Stimulated activated CD4-positive, alpha-beta T cell treated with anti-CD3 and anti-CD28 coated beads, Interleukin-1b, Interleukin-23, amount 100 ng/mL, for 1 hour (primary cell): Measurements from ENCODE around the gene C1RL.
"Not testable (repeated sequence)": the region's sequence is repeated elsewhere in the genome, so short reads cannot be mapped to it uniquely, and the experiment has no call there.

Experiments used
- DNase-seq, 2 donors: peaks; one replicate each; pipeline ENCODE4 v3.0.0-alpha.2; 2020; ENCODE audit warnings: low read depth in 2 of 2

C1RL gene

GRCh38 chr12:7061596-7061995 lies 47.4 kb downstream of the C1RL start:
- DNase-seq, result no peak

- DNase-seq, result no peak
Observed at GRCh38 chr12:7061138-7061537, 47.9 kb downstream of the C1RL start.

DNA sequence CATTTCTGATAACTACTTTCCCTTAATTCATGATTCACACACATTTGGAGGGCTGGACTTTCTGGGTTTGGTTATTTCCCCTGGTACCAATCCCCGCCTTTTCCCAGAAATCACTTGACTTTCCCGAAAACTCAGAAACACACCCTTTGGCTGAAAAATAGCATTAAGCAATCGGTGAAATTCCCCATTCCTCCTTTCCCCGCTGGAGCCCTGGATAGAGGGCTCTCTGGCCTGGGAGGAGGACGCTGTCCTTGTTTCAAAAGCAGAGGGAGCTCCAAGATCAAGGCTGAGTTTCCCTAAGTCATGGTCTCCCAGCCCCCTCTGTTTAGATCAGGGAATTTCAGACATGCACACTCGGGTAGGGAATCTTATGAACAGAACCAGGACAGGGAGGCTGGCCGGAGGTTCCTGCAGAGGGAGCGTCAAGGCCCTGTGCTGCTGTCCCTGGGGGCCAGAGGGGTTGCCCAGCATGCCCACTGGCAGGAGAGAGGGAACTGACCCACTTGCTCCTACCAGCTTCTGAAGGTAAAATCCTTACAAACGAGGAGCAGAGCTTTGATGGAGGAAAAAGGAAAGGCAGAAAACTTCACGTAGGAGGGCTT lies 48.6 kb downstream of the C1RL start, which contains the start of gene C1S:
Gene C1S, plus strand, starts transcription at position 366 of the 602 bp plus-strand sequence. CDS start 1,195 bp downstream, outside the sequence.
- no peak for DNase-seq

- DNase-seq, result no peak
Observed at GRCh38 chr12:7059780-7060179, 49.2 kb downstream of the C1RL start.

DNA sequence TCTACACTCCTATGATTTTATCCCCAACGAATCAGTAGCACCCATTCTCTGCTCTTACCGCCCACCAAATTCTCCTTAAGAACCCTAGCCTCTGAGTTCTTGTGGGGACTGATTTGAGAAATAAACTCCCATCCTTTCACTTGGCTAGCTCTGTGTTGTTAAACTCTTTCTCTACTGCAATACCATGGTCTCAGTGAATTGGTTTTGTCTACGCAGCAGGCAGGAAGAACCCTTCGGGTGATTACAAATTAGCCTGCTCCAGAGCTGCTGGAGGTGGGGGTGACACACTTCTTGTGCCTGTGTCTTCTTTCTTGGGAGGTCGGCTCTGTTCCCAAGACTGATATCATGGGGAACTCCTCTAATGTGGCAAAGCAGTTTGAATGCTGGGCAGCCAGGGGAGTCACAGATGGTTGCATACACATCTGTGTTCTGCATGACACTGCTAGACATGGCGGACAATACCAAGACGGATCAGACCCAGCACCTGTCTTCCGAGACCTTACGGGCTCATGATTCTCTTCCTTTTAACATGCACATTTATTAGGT lies 50.1 kb downstream of the C1RL start:
- DNase-seq, result no peak

DNA sequence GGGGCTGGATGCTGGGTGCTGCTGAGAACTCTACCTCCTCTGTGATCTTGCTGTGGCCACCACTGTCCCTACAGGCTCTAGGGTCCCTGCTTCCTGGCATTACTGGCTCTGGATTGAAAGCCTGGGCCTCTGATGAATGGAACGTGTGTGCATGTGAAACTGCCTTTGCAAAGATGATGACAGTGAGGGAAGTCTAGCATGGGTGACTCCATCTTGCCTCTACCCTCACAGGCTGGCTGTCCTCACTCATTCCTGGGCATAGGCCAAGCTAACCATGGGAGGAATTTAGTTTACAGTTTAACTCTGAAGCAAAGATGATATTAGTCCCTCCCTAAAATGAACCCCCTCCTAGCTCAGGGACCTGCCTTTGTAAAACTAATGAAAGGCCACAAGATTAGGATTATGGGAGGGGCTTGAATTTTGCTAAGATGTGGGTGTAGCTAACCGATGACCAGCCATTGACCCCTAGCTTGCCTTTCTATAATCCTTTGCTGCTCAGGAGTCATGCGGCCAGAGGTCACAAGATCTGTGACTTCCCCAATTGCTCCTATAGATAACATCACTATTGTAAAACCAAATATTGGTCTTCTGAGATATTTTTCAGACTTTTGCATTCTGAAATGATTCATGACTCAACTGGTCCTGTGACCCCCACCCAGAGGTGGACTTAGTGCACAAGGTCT lies 50.7 kb downstream of the C1RL start:
- DNase-seq, result no peak

DNA sequence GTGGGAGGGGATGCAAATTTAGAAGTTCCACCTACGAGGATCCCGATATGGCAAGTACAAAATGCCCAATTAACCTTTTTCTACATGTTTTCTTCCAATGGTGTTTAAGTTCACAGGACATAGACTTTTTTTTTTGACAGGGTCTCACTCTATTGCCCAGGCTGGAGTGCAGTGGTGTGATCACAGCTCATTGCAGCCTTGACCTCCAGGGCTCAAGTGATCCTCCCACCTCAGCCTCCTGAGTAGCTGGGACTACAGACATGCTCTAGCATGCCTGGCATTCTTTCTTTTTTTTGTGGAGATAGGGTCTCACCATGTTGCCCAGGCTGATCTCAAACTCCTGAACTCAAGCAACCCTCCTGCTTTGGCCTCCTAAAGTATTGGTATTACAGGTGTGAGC lies 53.3 kb downstream of the C1RL start:
- DNase-seq, result not testable (repeated sequence)

DNA sequence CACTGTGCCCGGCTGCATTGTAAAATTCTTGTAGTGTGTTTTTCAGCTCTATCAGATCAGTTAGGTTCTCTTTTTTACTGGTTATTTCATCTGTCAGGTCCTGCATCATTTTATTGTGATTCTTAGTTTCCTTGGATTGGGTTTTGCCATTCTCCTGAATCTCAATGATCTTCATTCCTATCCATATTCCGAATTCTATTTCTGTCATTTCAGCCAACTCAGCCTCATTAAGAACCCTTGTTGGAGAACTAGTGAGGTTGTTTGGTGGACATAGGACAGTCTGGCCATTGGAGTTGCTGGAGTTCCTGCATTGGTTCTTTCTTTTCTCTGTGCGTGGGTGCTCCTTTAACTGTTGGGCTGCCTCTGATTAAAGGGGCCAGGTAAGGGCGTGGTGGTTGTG lies 54.1 kb downstream of the C1RL start:
- DNase-seq, result no peak

DNA sequence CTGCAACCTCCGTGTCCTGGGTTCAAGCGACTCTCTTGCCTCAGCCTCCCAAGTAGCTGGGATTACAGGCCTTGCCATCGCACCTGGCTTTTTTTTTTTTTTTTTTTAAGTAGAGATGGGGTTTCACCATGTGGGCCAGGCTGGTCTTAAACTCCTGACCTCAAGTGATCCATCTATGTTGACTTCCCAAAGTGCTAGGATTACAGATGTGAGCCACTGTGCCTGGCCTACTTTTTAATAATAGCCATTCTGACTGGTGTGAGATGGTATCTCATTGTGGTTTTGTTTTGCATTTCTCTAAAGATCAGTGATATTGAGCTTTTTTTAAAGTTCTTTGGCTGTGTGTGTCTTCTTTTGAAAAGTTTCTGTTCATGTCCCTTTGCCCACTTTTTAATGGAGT lies 59.0 kb downstream of the C1RL start:
- not testable (repeated sequence) for DNase-seq

DNA sequence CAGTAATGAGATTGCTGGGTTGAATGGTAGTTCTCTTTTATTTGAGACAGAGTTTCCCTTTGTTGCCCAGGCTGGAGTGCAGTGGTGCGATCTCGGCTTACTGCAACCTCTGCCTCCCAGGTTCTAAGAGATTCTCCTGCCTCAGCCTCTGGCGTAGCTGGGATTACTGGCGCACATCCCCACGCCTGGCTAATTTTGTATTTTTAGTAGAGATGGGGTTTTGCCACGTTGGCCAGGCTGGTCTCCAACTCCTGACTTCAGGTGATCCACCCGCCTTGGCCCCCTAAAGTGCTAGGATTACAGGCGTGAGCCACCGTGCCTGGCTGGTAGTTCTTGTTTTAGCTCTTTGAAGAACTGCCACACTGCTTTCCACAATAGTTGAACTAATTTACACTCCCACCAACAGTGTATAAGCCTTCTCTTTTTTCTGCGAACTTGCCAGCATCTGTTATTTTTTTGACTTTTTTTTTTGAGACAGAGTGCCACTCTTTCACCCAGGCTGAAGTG lies 59.5 kb downstream of the C1RL start:
- DNase-seq, result not testable (repeated sequence)

DNA sequence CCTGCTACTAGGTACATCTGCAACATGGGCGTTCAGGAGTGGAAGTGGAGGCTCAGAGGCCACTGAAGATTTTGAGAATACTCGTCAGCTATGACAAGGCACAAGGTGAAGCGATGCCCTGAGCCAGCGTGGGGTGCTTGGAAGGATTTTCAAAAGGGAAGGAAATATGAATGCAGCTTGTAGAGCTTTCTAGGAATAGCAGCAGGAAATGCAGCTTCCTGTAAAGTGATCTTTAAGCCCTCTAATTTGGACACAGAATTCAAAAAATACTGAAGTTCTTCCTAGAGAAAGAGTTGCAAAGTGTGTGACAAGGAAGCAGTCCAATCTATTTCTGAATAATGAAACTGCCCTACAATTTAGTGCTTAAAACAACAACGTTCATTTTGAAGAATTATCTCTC lies 61.7 kb downstream of the C1RL start:
- DNase-seq, result no peak

- no peak for DNase-seq
Observed at GRCh38 chr12:7046383-7047105, 62.5 kb downstream of the C1RL start.

DNA sequence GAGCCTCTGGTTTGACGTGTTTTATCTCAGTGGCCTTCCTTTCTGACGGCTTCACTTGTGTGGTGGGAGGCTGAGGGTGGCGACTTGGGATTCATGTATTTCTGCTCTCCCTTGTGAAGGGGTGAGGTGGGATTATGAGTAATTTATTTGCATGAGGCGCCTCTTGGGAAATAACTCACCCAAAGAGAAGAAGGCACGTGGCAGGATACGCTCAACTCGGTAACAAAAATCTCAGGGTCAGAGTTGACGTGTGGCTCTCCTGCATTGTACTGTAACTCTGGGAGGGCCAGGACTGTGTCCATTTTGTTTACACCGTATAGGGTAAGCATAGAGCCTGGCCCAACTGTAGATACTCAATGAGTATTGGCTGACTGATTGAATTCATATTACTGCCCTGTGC lies 63.1 kb downstream of the C1RL start:
- no peak for DNase-seq
